Loucy (cell line): ENCODE data around the gene RAB41.
"Not testable (repeated sequence)": the region's sequence is repeated elsewhere in the genome, so short reads cannot be mapped to it uniquely, and the experiment has no call there.

ENCODE experiments used
- H2AFZ ChIP-seq: fragments of 200-600 bp; sonication (generic); 2 replicates; pipeline ENCODE4 v1.6.0; 2016; ENCODE audit warnings: antibody characterized with exemption, mild to moderate bottlenecking, low read length, moderate library complexity
- H3F3A ChIP-seq: fragments of 200-600 bp; 2 replicates; pipeline ENCODE4 v1.6.0; 2016; ENCODE audit warnings: antibody characterized with exemption, low read depth, mild to moderate bottlenecking
- H3K27me3 ChIP-seq: fragments of 200-600 bp; sonication (generic); 2 replicates; pipeline ENCODE4 v1.6.1; 2014; ENCODE audit warnings: low read length, mild to moderate bottlenecking; ENCODE audit not compliant: insufficient read depth, poor library complexity, severe bottlenecking
- H3K36me3 ChIP-seq: fragments of 200-600 bp; sonication (generic); 2 replicates; pipeline ENCODE4 v1.6.1; 2016; ENCODE audit warnings: low read length; ENCODE audit not compliant: insufficient read depth
- H3K4me1 ChIP-seq: fragments of 200-600 bp; sonication (generic); 2 replicates; pipeline ENCODE4 v1.5.1; 2014; ENCODE audit warnings: low read length, mild to moderate bottlenecking; ENCODE audit not compliant: insufficient read depth, poor library complexity, severe bottlenecking
- H3K4me2 ChIP-seq: fragments of 200-600 bp; sonication (generic); 2 replicates; pipeline ENCODE4 v1.6.0; 2014; ENCODE audit warnings: antibody characterized with exemption, low read length, low read depth, mild to moderate bottlenecking; ENCODE audit not compliant: poor library complexity, severe bottlenecking
- H3K4me3 ChIP-seq: fragments of 200-600 bp; sonication (generic); 2 replicates; pipeline ENCODE4 v1.5.1; 2014; ENCODE audit warnings: low read length, mild to moderate bottlenecking, mixed read lengths; ENCODE audit not compliant: poor library complexity, severe bottlenecking
- H3K79me2 ChIP-seq: fragments of 200-600 bp; sonication (generic); 2 replicates; pipeline ENCODE4 v1.6.1; 2014; ENCODE audit warnings: low read length; ENCODE audit not compliant: insufficient read depth
- H3K9ac ChIP-seq: fragments of 200-600 bp; sonication (generic); 2 replicates; pipeline ENCODE4 v1.6.0; 2014; ENCODE audit warnings: mild to moderate bottlenecking, low read depth, low read length, moderate library complexity; ENCODE audit not compliant: poor library complexity, severe bottlenecking
- H3K9me2 ChIP-seq: fragments of 200-600 bp; sonication (generic); replicated peaks from 2 replicates; pipeline ENCODE4 v1.6.1; 2016; ENCODE audit warnings: low read depth, low read length, mixed read lengths
- H3K9me3 ChIP-seq: fragments of 200-600 bp; sonication (generic); 2 replicates; pipeline ENCODE4 v1.6.1; 2014; ENCODE audit warnings: mild to moderate bottlenecking, antibody characterized with exemption, low read length, low read depth; ENCODE audit not compliant: insufficient read depth
- H4K20me1 ChIP-seq: fragments of 200-600 bp; sonication (generic); 2 replicates; pipeline ENCODE4 v1.6.0; 2014; ENCODE audit warnings: antibody characterized with exemption, low read length, mild to moderate bottlenecking; ENCODE audit not compliant: insufficient read depth, poor library complexity, severe bottlenecking
- CTCF ChIP-seq: fragments of 200-600 bp; sonication (generic); conservative IDR thresholded peaks from 2 replicates; pipeline ENCODE4 v1.5.1; 2014; ENCODE audit warnings: mild to moderate bottlenecking, antibody characterized with exemption, low read length
- EZH2phosphoT487 ChIP-seq: fragments of 200-600 bp; IDR thresholded peaks from 2 replicates; pipeline ENCODE4 v1.6.1; 2018; ENCODE audit warnings: antibody characterized with exemption, mild to moderate bottlenecking, moderate library complexity, borderline replicate concordance

The RAB41 gene

GRCh38 chrX:70241501-70241900 lies 40.5 kb upstream of the RAB41 start:
- H3K4me1 ChIP-seq = no peaks in the 10 kb centered on the region
- no peaks in the 10 kb centered on the region for H3K9me3 ChIP-seq
- no peak overlapping the region for H3K4me3 ChIP-seq
- H3K79me2 ChIP-seq = no peaks in the 10 kb centered on the region
- no peaks in the 10 kb centered on the region for H4K20me1 ChIP-seq
- H3F3A ChIP-seq = no peaks in the 10 kb centered on the region
- TF ChIP-seq EZH2phosphoT487 (no peak), CTCF (no peak)
- H3K9me2 ChIP-seq = no peaks in the 10 kb centered on the region
- no peaks in the 10 kb centered on the region for H3K36me3 ChIP-seq
- H3K27me3 ChIP-seq = no peaks in the 10 kb centered on the region
- no peak overlapping the region for H2AFZ ChIP-seq
- no peak overlapping the region for H3K9ac ChIP-seq
- no peak overlapping the region for H3K4me2 ChIP-seq

- H3K4me2 ChIP-seq, H3K79me2 ChIP-seq, H3K9me2 ChIP-seq, H2AFZ ChIP-seq, H3K4me1 ChIP-seq, H3K36me3 ChIP-seq, H3K4me3 ChIP-seq, H3K27me3 ChIP-seq, H3F3A ChIP-seq, H4K20me1 ChIP-seq, H3K9ac ChIP-seq, H3K9me3 ChIP-seq: not testable (repeated sequence)
These were observed 38.4 kb upstream of the RAB41 start for GRCh38 chrX:70243601-70244000.

GRCh38 chrX:70244881-70245280 lies 37.1 kb upstream of the RAB41 start:
- Histone ChIP-seq H3K9me3 (no peaks in the 10 kb centered on the region), H3K4me3 (no peak overlapping the region), H3F3A (no peaks in the 10 kb centered on the region), H3K36me3 (no peaks in the 10 kb centered on the region), H3K4me2 (no peak overlapping the region), H3K4me1 (no peaks in the 10 kb centered on the region), H4K20me1 (no peaks in the 10 kb centered on the region), H3K27me3 (no peaks in the 10 kb centered on the region), H2AFZ (no peak overlapping the region), H3K9ac (no peak overlapping the region), H3K79me2 (no peaks in the 10 kb centered on the region), H3K9me2 (no peaks in the 10 kb centered on the region)
- TF ChIP-seq EZH2phosphoT487 = no peak
- TF ChIP-seq CTCF = no peak

- Histone ChIP-seq H4K20me1 (no peaks in the 10 kb centered on the region), H3K4me2 (no peak overlapping the region), H3K9me2 (no peaks in the 10 kb centered on the region), H3F3A (no peaks in the 10 kb centered on the region), H3K79me2 (no peaks in the 10 kb centered on the region), H3K9me3 (no peaks in the 10 kb centered on the region), H2AFZ (no peak overlapping the region), H3K4me1 (no peaks in the 10 kb centered on the region), H3K27me3 (no peaks in the 10 kb centered on the region), H3K36me3 (no peaks in the 10 kb centered on the region), H3K9ac (no peak overlapping the region), H3K4me3 (no peak overlapping the region)
- no peak for TF ChIP-seq EZH2phosphoT487
- no peak for TF ChIP-seq CTCF
These were observed 34.7 kb upstream of the RAB41 start for GRCh38 chrX:70247252-70247651.
